Measurements from ENCODE around the gene BMI1. TPM values are rescaled to one million over a fixed set of nuclear protein-coding genes. Genes with fewer than 3 reads are reported as not detected.

Gene BMI1
- total and polyA plus RNA-seq, 2 of the 4 experiments (the other 2 are of a cell fraction): 19.7 to 25.8 TPM

DNA sequence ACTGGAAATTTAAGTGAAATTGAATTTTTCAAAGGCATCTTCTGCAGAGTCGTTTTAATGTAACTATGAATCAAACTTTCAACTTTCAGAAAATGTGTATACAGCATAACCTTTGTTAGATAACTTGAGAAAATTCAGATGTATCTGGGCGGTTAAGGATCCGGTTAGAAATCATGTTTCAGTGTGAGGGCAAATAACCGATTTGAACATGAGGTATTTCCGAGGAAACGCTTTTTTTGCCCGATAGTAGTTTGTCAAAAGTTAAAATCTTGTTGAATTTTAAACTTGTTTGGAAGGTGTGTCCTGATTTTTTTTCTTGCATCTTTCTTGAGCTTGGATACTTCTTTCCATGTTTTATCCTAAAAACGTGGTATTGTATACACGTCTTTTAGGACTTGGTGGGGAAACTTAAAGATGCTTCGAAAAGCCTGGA, 1.3 kb upstream of the BMI1 start:
- in situ Hi-C loops (cut with MboI; ENCODE audit: low sequenced_read_pairs) (loop anchor here (10.0 to 25.0 kb wide), 3 partner anchors 315 to 807 kb away; partner anchors contain the start of gene DNAJC1), intact Hi-C loops (cut with micrococcal nuclease) (loop anchor here (5.0 kb wide), 2 partner anchors 393 to 822 kb away; partner anchors contain the start of gene PIP4K2A), dilution Hi-C loops (cut with HindIII; ENCODE audit: low sequenced_read_pairs, unreplicated experiment) (no loop called here)
- H4K8ac ChIP-seq (ENCODE audit: low read depth in 2 of 2, low read length in 2 of 2): peak overlapping the region in 1 of 2 experiments; percentile 60; a peak in 1 of 4 replicates
- TF ChIP-seq NFE2L2 (IDR thresholded peaks at IDR 0.05; ENCODE audit: low read depth, low read length) (no peak), MAFK (IDR thresholded peaks at IDR 0.05; ENCODE audit: low read depth, low read length) (no peak), MXI1 (IDR thresholded peaks at IDR 0.05; ENCODE audit: borderline replicate concordance, low read depth, low read length) (no peak)
- H3K14ac ChIP-seq (replicated peaks; ENCODE audit: low read depth, low read length): no peak overlapping the region
- no peak for ATAC-seq (ENCODE audit: low read depth)
- H4K91ac ChIP-seq (ENCODE audit: insufficient read depth, low read depth, low read length): no peak overlapping the region
- H3K9me3 ChIP-seq (ENCODE audit: control insufficient read depth, insufficient read depth, low read length): 0 out of 2 replicates have a peak, but pooled peaks cover 3% of the 10 kb centered on the region
- no peaks in the 10 kb centered on the region for H3K36me3 ChIP-seq (ENCODE audit: control insufficient read depth, insufficient read depth, low read length)
- ChIA-PET CTCF (no interaction called here), POLR2A (ENCODE audit: unreplicated experiment) (no interaction called here)
- H3K27me3 ChIP-seq (ENCODE audit: control insufficient read depth, insufficient read depth, low read length): peaks cover 21% of the 10 kb centered on the region
- H3K79me1 ChIP-seq (ENCODE audit: low read depth in 1 of 2, low read length in 2 of 2): peaks cover 16 to 20% of the 10 kb centered on the region in 2 experiments
- H2BK5ac ChIP-seq (ENCODE audit: low read depth, low read length, poor library complexity, severe bottlenecking): no peak overlapping the region
- H3K18ac ChIP-seq (ENCODE audit: low read depth, low read length): no peak overlapping the region
- H3K4ac ChIP-seq (ENCODE audit: low read depth, low read length): no peak overlapping the region
- WGBS, 2 experiments (ENCODE audit: extremely low coverage in 2 of 2, insufficient read length in 1 of 2): 100% methylated on average over 4 of the region's 10 CpGs; no CpG with 5 or more reads in 1 of the 2 experiments
- H3K4me2 ChIP-seq (ENCODE audit: low read depth, low read length): no peak overlapping the region
- no peaks in the 10 kb centered on the region; the same call in 1 of the 2 replicates for H3K9me1 ChIP-seq (ENCODE audit: insufficient read depth, low read length)
- H3K4me1 ChIP-seq (ENCODE audit: control insufficient read depth, insufficient read depth, low read length): no peaks in the 10 kb centered on the region; the same call in 1 of the 2 replicates
- peaks cover 9% of the 10 kb centered on the region; the same call in 1 of the 2 replicates for H4K20me1 ChIP-seq (ENCODE audit: insufficient read depth, low read length)
- peak overlapping the region; percentile 80; the same call in 1 of the 2 replicates for H3K23ac ChIP-seq (ENCODE audit: low read depth, low read length)
- H2AFZ ChIP-seq (replicated peaks; ENCODE audit: low read length, poor library complexity): no peak overlapping the region
- H2AK5ac ChIP-seq (ENCODE audit: low read depth, low read length): peak overlapping the region; percentile 40; the same call in 1 of the 2 replicates
- H3K9ac ChIP-seq (ENCODE audit: low read depth, low read length): no peak overlapping the region
- no peak overlapping the region for H4K5ac ChIP-seq (ENCODE audit: low read depth, low read length)
- no peak overlapping the region for H3K4me3 ChIP-seq (ENCODE audit: insufficient read depth, low read depth, low read length)
- DNase-seq: no peak
- H2BK20ac ChIP-seq (ENCODE audit: low read depth, low read length): no peak overlapping the region
- H3K27ac ChIP-seq (ENCODE audit: insufficient read depth, low read length): no peak overlapping the region
- no peak overlapping the region for H2BK15ac ChIP-seq (ENCODE audit: low read depth, low read length)
- H3K56ac ChIP-seq (ENCODE audit: extremely low read depth, insufficient read depth, low read length): no peak overlapping the region
- no peak overlapping the region for H2AK9ac ChIP-seq (replicated peaks; ENCODE audit: low read depth, low read length, poor library complexity)
- no TSS peak for BruUV-seq (replicated peaks)
- no peak overlapping the region for H2BK120ac ChIP-seq (ENCODE audit: low read depth, low read length)
